ENCODE results near the gene NDRG3. TPM values are rescaled to one million over a fixed set of nuclear protein-coding genes. Genes with fewer than 3 reads are reported as not detected.
"Not testable (repeated sequence)": the region's sequence is repeated elsewhere in the genome, so short reads cannot be mapped to it uniquely, and the experiment has no call there.

NDRG3 gene
- polyA plus RNA-seq, 12 donors, result 15.4 to 26.7 (median 17.7) TPM; not detected in 1

DNA sequence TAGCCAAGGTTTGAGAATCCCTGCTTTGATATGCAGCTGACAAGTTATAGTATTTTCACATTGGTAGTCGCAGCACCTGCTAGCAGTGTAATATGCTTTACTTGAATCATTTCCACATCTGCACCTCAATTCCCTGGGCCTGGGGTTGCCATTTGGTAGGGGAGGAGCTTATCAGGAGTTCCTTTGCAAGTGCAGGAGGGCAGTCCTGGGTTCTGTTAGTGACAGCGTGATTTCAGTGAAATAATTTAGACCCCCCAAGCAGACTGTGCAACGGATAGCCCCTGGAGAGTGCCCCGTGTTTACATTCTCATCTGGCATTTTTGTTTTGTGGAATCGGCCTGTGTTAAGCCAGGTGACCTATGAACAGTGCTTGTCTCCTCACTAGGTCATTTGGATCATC, 134.3 kb downstream of the NDRG3 start:
- no peak for DNase-seq

DNA sequence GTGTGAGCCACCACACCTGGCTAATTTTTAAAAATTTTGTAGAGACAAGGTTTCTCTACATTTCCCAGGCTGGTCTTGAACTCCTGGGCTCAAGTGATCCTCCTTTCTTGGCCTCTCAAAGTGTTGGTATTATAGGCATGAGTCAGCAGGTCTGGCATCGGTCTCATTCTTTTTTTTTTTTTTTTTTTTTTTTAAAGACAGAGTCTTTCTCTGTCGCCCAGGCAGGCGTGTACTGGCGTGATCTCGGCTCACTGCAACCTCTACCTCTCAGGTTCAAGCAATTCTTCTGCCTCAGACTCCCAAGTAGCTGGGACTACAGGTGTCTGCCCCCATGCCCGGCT, 137.5 kb downstream of the NDRG3 start:
- DNase-seq, result not testable (repeated sequence)

- no peak for DNase-seq
These were observed 138.1 kb downstream of the NDRG3 start for GRCh38 chr20:36607586-36608387.

GRCh38 chr20:36606158-36607066, 139.5 kb downstream of the NDRG3 start:
- DNase-seq, result no peak

DNA sequence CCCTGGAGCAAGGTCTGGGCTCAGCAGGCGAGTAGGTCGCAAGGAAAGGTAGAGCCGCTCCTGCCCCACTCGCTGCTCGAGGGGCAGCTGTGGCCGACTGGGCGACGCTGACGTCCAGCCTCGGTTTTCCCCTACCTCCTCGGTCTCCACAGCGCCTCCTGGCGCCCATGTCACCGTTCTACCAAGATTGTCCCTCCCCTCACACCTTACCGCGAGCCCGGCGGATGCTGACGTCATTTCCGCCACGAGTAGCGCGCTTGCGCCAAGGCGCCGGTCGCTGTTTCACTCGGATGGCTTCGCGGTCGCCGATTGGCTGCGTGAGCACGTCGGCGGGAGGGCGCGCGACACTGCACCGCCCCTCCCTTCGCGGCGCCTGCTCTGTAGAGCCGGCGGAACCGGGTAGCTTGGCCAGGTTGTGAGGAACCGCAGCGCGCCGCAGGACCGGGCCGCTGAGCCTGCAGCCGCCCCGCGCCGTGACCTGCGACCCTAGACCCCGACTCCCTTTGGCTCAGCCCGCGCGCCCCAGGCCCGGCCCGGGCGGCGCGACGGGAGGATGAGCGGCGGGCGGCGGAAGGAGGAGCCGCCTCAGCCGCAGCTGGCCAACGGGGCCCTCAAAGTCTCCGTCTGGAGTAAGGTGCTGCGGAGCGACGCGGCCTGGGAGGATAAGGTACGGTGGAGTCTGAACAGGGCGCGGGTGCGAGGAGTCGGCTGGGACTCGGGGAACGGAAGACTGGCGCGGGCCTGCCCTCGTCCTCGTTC, 140.3 kb downstream of the NDRG3 start, which contains the start of gene RAB5IF:
RAB5IF (plus strand) TSS at position 381 of the 759 bp plus-strand sequence; CDS start at position 554, 173 bp downstream.
- peak; percentile 100 for DNase-seq

DNA sequence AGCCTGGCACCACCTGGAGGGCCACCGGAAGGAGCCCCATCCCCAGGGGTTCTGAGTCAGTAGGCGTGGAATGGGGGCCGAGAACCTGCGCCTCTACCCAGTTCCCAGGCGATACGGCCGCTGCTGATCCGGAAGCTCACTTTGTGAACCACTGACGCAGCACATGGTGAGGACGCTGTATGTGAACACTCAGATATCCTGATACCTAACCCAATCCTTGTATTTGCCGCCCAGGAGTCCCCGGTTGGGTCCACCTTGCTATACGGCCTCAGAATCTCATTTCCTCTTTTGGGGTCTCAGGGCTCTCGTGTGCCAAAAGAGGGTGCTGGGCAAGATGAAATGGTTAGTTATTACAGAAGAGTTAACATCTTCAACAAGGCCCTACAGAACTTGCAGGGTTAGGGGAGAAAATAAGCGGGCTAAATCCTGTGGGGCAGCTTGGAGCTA, 140.9 kb downstream of the NDRG3 start:
- DNase-seq, result no peak

Other genes with a start within 250 kb of the NDRG3 start
- 1,000 to 10,000 TPM in 1 of 12 donors, 100 to 1,000 TPM in 11; 261 to 1,144 (median 519) TPM for gene MYL9, start 204.6 kb downstream of the NDRG3 start, polyA plus RNA-seq (ENCODE audit: insufficient read length in 12 of 12)
- 10 to 100 TPM in 11 of 12 donors, not detected in 1; 19.5 to 44.3 (median 24.0) TPM for gene TGIF2, start 172.5 kb downstream of the NDRG3 start, polyA plus RNA-seq (ENCODE audit: insufficient read length in 12 of 12)
- 10 to 100 TPM in 11 of 12 donors, not detected in 1; 28.4 to 49.6 (median 40.7) TPM for gene RAB5IF, start 140.3 kb downstream of the NDRG3 start, polyA plus RNA-seq (ENCODE audit: insufficient read length in 12 of 12)
- under 1 TPM in 10 of 12 donors, not detected in 2; 0.20 to 0.63 (median 0.30) TPM for gene SLA2, start 99.9 kb downstream of the NDRG3 start, polyA plus RNA-seq (ENCODE audit: insufficient read length in 12 of 12)
- 10 to 100 TPM in 7 of 12 donors, 1 to 10 TPM in 4, not detected in 1; 7.3 to 16.3 (median 10.6) TPM for gene DSN1, start 27.7 kb upstream of the NDRG3 start, polyA plus RNA-seq (ENCODE audit: insufficient read length in 12 of 12)
- gene TLDC2, start 130.0 kb upstream of the NDRG3 start, polyA plus RNA-seq (ENCODE audit: insufficient read length in 12 of 12), result 1 to 10 TPM in 2 of 12 donors, under 1 TPM in 7, not detected in 3; 0.19 to 2.1 (median 0.50) TPM
- 10 to 100 TPM in 11 of 12 donors, not detected in 1; 17.9 to 45.2 (median 27.9) TPM for gene SAMHD1, start 205.6 kb upstream of the NDRG3 start, polyA plus RNA-seq (ENCODE audit: insufficient read length in 12 of 12)